ENCODE data around the gene KNOP1. TPM values are rescaled to one million over a fixed set of nuclear protein-coding genes. Genes with fewer than 3 reads are reported as not detected.
A peak's percentile ranks its signal among the peaks of the same experiment; 100 is the strongest.

The KNOP1 gene
- total RNA-seq, 1 donor from 2014 or later = 77.9 TPM

DNA sequence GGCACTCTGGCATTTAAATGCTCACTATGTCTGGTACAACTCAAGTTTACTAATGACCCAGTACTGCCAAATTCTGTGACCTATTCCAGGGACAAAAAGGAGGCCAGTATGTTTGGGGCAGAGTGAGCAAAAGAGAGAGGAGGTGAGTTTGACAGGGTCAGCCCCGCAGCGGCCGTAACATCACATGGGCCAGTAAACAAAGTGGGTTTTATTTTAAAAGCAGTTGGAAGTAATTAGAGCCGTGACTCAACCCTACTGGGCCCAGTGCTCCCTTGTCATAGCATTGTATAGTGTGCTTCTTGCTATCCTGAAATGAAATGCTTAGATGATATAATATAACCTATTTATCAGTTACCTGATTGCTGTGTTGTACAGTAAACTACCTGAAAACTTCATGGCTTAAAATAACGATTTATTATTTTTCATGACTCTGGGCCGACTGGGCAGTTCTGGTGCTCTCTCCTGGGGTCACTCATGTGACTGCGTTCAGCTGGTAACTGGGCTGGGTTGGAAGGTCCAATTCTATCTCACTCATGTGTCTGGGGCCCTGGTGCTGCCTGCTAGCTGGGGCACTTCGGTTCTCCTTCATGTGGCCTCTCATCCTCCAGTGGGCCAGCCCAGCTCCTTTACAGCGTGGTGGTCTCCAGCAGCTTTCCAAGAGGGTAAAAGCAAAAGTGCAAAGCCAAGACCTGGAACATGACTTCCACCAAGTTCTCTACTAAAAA, 27.4 kb upstream of the KNOP1 start:
- Mint-ChIP-seq H3K4me1 (peaks cover 59% of the 10 kb centered on the region), H3K9me3 (no peaks in the 10 kb centered on the region), H3K27me3 (ENCODE audit: low read depth) (peaks cover 6% of the 10 kb centered on the region), H3K4me3 (peak overlapping the region; percentile 4), H3K36me3 (ENCODE audit: low read depth) (peaks cover 1% of the 10 kb centered on the region), H3K27ac (ENCODE audit: unreplicated experiment) (peak overlapping the region; percentile 13)
- no peak for DNase-seq (ENCODE audit: low read depth, low spot score)
- TF ChIP-seq, protein P1, sequence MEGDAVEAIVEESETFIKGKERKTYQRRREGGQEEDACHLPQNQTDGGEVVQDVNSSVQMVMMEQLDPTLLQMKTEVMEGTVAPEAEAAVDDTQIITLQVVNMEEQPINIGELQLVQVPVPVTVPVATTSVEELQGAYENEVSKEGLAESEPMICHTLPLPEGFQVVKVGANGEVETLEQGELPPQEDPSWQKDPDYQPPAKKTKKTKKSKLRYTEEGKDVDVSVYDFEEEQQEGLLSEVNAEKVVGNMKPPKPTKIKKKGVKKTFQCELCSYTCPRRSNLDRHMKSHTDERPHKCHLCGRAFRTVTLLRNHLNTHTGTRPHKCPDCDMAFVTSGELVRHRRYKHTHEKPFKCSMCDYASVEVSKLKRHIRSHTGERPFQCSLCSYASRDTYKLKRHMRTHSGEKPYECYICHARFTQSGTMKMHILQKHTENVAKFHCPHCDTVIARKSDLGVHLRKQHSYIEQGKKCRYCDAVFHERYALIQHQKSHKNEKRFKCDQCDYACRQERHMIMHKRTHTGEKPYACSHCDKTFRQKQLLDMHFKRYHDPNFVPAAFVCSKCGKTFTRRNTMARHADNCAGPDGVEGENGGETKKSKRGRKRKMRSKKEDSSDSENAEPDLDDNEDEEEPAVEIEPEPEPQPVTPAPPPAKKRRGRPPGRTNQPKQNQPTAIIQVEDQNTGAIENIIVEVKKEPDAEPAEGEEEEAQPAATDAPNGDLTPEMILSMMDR (conservative IDR thresholded peaks at IDR 0.05) = no peak

DNA sequence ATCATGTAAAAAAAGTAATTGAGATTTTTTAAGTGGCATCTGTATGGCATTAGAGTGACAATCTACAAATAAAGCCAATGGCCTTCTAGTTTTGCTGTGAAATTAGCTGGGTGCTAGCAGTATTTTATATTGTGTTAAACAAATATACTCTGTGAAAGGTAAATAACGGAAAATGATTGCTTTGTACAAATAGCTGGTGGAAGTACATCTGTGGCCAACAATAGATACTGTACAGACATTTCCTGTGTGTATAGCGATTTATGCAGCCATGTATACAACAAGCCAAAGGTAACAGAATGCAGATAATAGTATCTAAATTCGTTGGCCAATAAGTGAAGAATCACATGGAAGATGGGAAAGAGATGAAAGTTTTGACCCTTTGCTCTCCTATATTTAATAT, 26.6 kb upstream of the KNOP1 start:
- no peak overlapping the region for H3K4me3 Mint-ChIP-seq
- no peak for DNase-seq (ENCODE audit: low read depth, low spot score)
- TF ChIP-seq, protein P1 (conservative IDR thresholded peaks at IDR 0.05) = no peak
- H3K27ac Mint-ChIP-seq (ENCODE audit: unreplicated experiment) = no peak overlapping the region
- H3K27me3 Mint-ChIP-seq (ENCODE audit: low read depth) = peaks cover 6% of the 10 kb centered on the region
- peaks cover 5% of the 10 kb centered on the region for H3K36me3 Mint-ChIP-seq (ENCODE audit: low read depth)
- H3K4me1 Mint-ChIP-seq = peaks cover 57% of the 10 kb centered on the region
- no peaks in the 10 kb centered on the region for H3K9me3 Mint-ChIP-seq

DNA sequence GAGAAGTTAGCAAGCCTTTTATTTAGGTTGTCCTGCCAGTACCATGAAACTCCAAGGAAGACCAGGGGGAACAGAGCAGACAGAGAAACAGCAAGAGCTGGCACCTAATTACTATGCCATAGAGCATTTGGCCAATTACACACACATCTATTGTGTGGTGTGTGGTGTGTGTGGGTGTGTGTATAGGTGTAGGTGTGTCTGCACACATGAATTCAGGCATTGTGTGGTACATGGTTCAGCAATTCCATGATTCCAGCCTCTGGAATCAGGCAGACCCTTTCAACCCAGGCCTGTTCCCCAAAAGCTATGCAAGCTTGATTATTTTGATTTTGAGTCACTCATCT, 25.8 kb upstream of the KNOP1 start:
- TF ChIP-seq, protein P1 (conservative IDR thresholded peaks at IDR 0.05) = no peak
- H3K4me1 Mint-ChIP-seq = peaks cover 48% of the 10 kb centered on the region
- H3K27me3 Mint-ChIP-seq (ENCODE audit: low read depth) = no peaks in the 10 kb centered on the region
- peak overlapping the region; percentile 83 for H3K27ac Mint-ChIP-seq (ENCODE audit: unreplicated experiment)
- H3K9me3 Mint-ChIP-seq = no peaks in the 10 kb centered on the region
- H3K36me3 Mint-ChIP-seq (ENCODE audit: low read depth) = peaks cover 11% of the 10 kb centered on the region
- DNase-seq (ENCODE audit: low read depth, low spot score) = no peak
- no peak overlapping the region for H3K4me3 Mint-ChIP-seq

DNA sequence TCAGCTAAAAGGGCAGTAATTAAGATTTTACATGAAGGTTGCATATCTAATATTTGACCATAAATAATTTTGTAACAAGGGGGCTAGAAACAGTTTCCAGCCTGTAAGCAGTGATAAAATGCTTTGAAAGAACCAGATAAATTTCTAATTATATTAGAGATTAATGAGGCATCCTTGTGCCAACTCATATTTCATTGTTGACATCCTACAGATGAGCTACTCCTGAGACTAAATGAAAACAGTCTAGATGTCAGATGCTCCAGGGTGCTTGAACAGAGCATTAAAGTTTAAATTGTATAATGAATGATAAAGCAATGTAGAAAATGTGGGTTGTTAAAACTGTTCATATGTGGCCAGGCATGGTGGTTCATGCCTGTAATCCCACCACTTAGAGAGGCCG, 23.3 kb upstream of the KNOP1 start:
- Mint-ChIP-seq H3K9me3 (no peaks in the 10 kb centered on the region), H3K4me3 (no peak overlapping the region), H3K27ac (ENCODE audit: unreplicated experiment) (no peak overlapping the region), H3K27me3 (ENCODE audit: low read depth) (no peaks in the 10 kb centered on the region), H3K36me3 (ENCODE audit: low read depth) (peaks cover 22% of the 10 kb centered on the region), H3K4me1 (peaks cover 27% of the 10 kb centered on the region)
- TF ChIP-seq, protein P1 (conservative IDR thresholded peaks at IDR 0.05) = no peak
- DNase-seq (ENCODE audit: low read depth, low spot score) = no peak

DNA sequence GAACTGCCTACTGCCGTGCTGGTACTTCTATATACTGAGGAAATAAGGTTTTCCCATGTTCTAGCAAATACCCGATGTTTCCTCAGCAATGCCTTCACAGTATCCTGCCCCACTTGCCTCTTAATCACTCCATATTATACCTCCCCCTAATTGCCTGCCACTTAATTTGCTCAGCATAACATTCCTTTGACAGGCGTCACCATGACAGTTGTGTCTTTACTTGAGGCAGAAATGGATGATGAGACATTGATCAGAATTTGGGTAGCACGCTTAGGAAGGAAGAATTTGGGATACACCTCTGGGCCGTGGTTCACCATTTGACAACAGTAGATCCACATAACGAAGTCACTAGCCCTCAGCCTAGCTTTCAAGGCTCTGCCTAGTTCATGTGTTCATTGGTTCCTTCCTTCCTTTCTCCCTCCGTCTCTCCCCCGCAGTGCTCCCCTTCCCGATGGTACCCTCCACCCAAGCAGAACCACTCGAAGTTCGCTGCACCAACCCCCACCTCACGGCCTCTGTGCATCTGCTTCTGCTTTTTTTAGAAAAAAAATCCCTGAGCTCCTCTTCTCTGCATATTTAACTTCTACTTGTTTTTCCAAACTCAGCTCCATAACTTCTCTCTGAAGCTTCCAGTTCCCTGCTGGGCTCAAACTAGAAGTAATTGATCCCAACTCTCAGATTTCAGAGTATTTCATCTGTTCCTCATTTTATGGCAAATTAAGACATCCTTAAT, 19.4 kb upstream of the KNOP1 start:
- Mint-ChIP-seq H3K9me3 (no peaks in the 10 kb centered on the region), H3K36me3 (ENCODE audit: low read depth) (peaks cover 25% of the 10 kb centered on the region), H3K4me1 (no peaks in the 10 kb centered on the region), H3K4me3 (no peak overlapping the region), H3K27ac (ENCODE audit: unreplicated experiment) (no peak overlapping the region), H3K27me3 (ENCODE audit: low read depth) (no peaks in the 10 kb centered on the region)
- TF ChIP-seq, protein P1 (conservative IDR thresholded peaks at IDR 0.05) = no peak
- no peak for DNase-seq (ENCODE audit: low read depth, low spot score)

Data from neural crest cell (in vitro differentiated cells).